Neural crest cell (in vitro differentiated cells): ENCODE measurements around the gene RGS14. TPM values are rescaled to one million over a fixed set of nuclear protein-coding genes. Genes with fewer than 3 reads are reported as not detected.
A peak's percentile ranks its signal among the peaks of the same experiment; 100 is the strongest.

Source experiments
- DNase-seq: peaks from one replicate; pipeline ENCODE4 v3.0.0; 2021; ENCODE audit warnings: low read depth, mixed read lengths, low spot score
- H3K27ac Mint-ChIP-seq: one replicate; pipeline ENCODE4 v1.8.0; 2021; ENCODE audit warnings: mild to moderate bottlenecking, mixed read lengths; ENCODE audit not compliant: unreplicated experiment
- H3K27me3 Mint-ChIP-seq: 2 replicates; pipeline ENCODE4 v1.8.0; 2021; ENCODE audit warnings: low read depth, mild to moderate bottlenecking, mixed read lengths
- H3K36me3 Mint-ChIP-seq: 2 replicates; pipeline ENCODE4 v1.8.0; 2021; ENCODE audit warnings: low read depth, mild to moderate bottlenecking, mixed read lengths
- H3K4me1 Mint-ChIP-seq: 2 replicates; pipeline ENCODE4 v1.8.0; 2021; ENCODE audit warnings: mixed read lengths
- H3K4me3 Mint-ChIP-seq: one replicate; pipeline ENCODE4 v1.8.0; 2021; ENCODE audit warnings: mild to moderate bottlenecking, mixed read lengths
- H3K9me3 Mint-ChIP-seq: 2 replicates; pipeline ENCODE4 v1.8.0; 2021; ENCODE audit warnings: mixed read lengths
- CTCF ChIP-seq: fragments of 200-600 bp; sonication (generic); conservative IDR thresholded peaks from 2 replicates; pipeline ENCODE4 v1.5.0; 2021; ENCODE audit warnings: antibody characterized with exemption, mild to moderate bottlenecking
- total RNA-seq: library from RNA; stranded (reverse); gene quantifications from 2 replicates; pipeline ENCODE4 v1.2.1, GENCODE V29; 2021

The RGS14 gene
- total RNA-seq, 1 donor from 2014 or later = 12.3 TPM

GRCh38 chr5:177334781-177335700 is 22.7 kb upstream of the RGS14 start:
- Mint-ChIP-seq H3K36me3 (peaks cover 2% of the 10 kb centered on the region), H3K27ac (no peak overlapping the region), H3K9me3 (no peaks in the 10 kb centered on the region)

GRCh38 chr5:177335701-177336065 is 22.0 kb upstream of the RGS14 start:
- peaks cover 8% of the 10 kb centered on the region for H3K4me1 Mint-ChIP-seq
- no peaks in the 10 kb centered on the region for H3K9me3 Mint-ChIP-seq
- no peaks in the 10 kb centered on the region for H3K27me3 Mint-ChIP-seq
- H3K36me3 Mint-ChIP-seq = peaks cover 2% of the 10 kb centered on the region
- no peak for TF ChIP-seq CTCF
- no peak overlapping the region for H3K27ac Mint-ChIP-seq
- no peak overlapping the region for H3K4me3 Mint-ChIP-seq
- no peak for DNase-seq

More at GRCh38 chr5:177334781-177335700, 22.7 kb upstream of the RGS14 start:
- peaks cover 8% of the 10 kb centered on the region for H3K4me1 Mint-ChIP-seq
- no peak overlapping the region for H3K4me3 Mint-ChIP-seq
- H3K27me3 Mint-ChIP-seq = no peaks in the 10 kb centered on the region
- TF ChIP-seq CTCF = no peak
- no peak for DNase-seq

GRCh38 chr5:177336112-177336511 is 21.6 kb upstream of the RGS14 start:
- no peak for DNase-seq
- peak; percentile 40 for TF ChIP-seq CTCF
- Mint-ChIP-seq H3K9me3 (no peaks in the 10 kb centered on the region), H3K4me1 (peaks cover 8% of the 10 kb centered on the region), H3K4me3 (no peak overlapping the region), H3K27ac (no peak overlapping the region), H3K27me3 (no peaks in the 10 kb centered on the region), H3K36me3 (peaks cover 2% of the 10 kb centered on the region)

GRCh38 chr5:177336603-177337494 is 20.9 kb upstream of the RGS14 start:
- no peak overlapping the region for H3K4me3 Mint-ChIP-seq
- H3K4me1 Mint-ChIP-seq = peaks cover 8% of the 10 kb centered on the region
- peaks cover 2% of the 10 kb centered on the region for H3K36me3 Mint-ChIP-seq
- no peak overlapping the region for H3K27ac Mint-ChIP-seq
- H3K9me3 Mint-ChIP-seq = no peaks in the 10 kb centered on the region
- no peak for TF ChIP-seq CTCF
- H3K27me3 Mint-ChIP-seq = no peaks in the 10 kb centered on the region
- no peak for DNase-seq

GRCh38 chr5:177338251-177339106 is 19.2 kb upstream of the RGS14 start:
- Mint-ChIP-seq H3K4me3 (no peak overlapping the region), H3K27me3 (no peaks in the 10 kb centered on the region), H3K9me3 (no peaks in the 10 kb centered on the region), H3K36me3 (peaks cover 3% of the 10 kb centered on the region), H3K4me1 (peaks cover 8% of the 10 kb centered on the region), H3K27ac (no peak overlapping the region)
- no peak for TF ChIP-seq CTCF
- DNase-seq = no peak
